ENCODE results near the gene TACC3.

TACC3 gene

DNA sequence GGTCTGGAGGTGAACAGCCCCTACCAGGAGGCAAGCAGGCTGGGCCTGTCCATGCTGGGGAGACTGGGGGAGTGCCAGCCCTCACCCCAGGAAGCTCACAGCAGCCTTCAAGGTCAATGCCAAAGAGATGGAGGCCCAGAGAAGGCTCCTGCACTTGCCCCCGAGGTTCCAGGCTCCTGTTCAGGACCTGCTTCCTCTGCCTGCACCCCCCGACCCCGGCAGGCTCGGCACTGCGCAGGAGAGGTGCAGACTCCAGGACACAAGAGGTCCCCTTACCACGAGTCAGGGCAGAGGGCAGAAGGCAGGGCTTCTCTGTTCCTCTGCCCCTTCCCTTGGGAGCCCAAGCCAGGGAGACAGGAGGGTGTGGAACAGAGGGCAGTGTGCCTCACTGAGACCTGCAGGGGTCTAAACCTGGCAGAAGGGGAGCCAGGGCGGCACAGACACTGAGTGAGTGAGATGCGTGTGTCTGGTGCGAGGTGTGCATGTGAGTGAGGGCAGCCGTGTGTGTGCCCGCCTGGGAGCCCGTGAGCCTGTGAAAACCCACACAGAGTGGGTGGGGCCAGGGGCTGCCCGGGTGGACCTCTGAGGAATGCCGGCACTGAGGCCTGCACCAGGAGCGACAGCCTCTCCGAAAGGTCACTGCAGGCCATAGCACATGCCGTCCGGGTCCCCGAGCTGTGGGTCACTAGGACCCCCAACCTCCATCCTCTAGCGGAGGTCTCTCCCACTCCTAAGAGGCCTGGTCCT, 41.1 kb downstream of the TACC3 start:
- no peak for DNase-seq

DNA sequence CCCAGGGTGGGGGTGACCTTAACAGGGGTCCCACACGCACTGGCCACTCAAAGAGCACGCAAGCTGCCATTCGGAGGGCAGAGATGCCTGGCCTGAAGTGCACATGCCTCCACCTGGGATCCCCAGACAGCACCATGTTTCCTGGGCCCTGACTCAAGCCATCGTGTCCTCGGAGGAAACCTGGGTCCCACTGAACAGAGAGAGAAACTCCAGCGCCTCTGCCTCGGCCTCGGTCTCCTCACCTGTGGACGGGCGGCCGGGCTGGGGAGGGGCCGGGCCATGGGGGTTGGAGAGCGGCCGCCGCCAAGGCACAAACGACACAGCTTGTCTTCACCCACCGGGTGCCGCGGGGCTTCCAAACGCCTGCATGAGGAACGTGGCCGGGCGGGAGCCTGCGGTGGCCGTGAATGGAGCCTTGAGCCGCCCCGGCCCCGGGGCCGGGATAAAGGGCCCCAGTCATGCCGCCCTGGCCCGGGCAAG, 41.8 kb downstream of the TACC3 start:
- no peak for DNase-seq

DNA sequence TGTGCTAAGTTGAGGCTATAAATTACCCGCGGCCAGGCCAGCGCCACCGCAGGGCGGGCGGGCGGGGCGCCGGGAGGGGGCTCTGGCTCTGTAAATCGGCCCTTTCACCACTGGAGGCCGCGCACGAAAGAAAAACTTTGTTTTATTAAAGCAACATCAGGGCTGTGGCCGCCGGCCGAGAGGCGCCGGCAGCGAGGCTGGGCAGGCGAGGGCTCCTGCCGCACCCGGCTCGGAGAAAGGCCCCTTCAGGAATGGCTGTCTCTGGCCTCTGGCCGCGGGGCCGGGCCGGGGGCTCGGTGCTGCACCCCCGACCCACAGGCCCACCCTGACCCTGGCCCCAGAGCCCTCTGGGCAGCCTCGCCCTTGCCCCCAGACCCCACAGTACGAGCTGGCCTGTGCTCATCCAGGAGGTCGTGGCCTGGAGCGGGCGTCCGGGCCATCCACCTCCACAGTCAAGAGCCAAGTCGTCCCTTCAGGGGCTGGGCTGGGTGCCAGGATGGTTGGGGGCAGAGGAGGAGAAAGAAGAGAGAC, 42.3 kb downstream of the TACC3 start:
- DNase-seq: no peak

DNA sequence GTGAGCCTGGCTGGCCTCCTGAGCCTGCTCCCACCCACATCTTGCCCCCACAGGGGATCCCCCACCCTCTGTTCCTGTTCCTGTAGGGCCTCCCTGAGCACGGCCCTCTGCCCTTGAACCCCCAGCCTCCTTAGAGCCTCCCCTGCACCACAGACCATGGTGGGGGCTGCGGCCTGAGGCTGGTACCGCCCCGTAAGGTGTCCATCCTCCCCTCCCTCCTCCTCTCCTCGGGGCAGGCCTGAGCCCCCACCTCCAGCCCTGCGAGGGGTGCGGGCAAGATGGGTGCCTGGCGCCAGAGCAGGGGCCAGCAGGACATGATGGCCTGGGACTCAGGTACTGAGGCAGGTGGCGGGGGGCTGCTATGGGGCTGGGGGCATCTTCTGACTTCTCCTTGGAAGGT, 43.3 kb downstream of the TACC3 start:
- no peak for DNase-seq

DNA sequence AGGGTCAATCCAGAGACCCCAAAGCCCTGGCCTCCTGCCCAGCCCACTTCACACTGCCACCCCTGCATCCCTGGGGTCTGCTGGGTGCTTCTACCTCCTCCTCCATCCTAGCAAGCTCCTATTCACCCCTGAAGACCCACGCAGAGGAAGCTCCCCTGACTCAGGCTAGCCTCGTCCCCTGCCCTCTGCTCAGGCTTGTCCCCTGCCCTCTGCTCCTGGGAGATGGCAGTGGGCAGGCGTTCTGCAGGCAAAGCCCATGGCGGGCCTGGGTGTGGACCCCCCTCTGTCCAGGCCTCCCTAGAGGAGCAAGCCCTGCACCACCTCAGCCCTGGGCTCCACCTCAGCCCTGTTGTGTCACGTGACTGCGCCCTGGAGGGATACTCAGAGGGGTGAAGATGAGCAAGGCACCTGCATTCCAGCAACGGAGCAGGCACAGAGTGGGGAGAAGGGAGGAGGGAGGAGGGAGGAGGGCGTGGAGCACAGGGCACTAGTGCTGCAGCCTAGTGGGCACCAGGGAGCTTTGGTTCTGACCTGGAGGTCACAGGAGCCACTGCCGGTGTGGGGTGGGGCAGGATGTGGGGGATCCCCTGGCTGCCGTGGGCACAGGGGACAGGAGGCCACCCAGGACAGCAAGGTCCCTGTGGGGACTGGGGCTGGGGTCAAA, 44.2 kb downstream of the TACC3 start:
- DNase-seq: no peak

DNA sequence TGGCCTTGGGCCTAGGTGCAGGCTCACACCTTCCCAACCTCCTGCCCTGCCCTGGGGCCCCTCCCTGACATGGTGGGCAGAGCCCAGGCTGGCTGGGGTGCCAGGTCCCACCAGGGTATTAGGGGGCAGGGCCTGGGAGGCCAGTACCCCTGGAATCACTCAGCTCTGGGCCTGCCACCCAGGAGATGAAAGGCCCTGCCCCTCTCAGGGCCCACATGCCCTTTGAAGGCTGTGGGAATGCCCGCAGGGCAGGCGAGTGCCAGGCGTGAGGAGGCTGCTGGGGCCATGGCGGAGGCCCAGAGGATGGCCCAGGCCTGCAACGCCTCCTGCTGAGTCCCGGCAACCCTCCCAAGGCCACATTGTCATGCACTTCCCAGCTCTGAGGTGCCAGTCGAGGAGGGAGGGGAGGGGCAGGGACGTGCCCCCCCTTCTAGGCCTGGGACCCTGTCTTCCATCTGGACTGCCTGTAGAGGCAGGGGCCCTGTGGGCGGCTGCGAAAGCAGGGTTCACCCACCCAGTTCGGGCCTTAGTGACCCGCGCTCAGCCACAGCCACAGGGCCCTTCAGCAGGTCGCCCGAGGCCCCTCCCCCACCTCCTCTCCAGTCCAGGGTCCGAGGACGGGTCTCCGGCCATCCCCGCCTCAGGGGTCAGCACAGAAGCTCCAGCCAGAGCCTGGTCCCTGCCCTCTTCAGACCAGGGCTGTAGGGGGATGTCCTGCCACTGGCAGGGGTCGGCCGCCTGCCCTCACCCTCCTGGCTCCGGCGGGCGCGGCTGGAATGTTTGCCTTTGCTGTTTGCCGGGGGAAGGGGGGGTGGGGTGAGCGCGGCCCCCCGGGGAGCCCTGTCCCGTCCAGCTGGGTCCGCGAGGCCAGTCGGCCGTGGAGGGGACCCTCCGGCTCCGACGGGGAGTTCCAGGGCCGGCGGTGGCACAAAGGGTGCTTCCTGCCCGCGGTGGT, 45.1 kb downstream of the TACC3 start:
- no peak for DNase-seq

DNA sequence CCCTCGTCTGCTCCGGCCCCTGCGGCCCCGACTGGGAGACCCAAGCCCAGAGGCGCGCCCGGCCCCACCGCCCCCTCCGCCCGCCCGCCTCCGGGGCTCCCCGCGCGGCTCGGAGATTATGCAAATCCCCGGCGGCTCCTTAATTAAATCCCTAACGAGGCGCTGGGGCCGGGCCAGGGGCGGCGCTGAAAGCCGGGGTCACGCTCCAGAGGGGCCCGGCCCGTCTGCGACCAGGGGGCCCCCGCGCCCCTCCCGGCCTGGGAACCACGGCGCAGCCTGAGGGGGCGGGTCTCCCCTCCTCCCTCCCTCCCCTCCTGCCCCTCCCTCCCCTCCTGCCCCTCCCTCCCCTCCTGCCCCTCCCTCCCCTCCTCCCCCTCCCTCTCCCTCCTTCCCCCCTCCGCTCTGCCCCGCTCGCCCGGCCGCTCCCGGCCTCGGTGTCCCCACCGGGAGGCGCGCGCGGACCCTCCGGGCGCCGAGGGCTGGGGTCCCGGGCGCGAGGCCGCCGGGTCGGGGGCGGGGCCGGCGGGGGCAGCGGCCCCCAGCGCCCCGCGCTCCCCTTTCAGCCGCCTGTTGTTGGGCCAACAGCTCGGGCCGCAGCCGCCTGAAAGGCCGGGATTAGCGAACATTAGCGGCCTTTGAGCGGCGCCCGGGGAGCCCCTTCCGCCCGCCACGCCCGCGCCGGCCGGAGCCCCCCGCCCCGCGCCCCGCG, 45.9 kb downstream of the TACC3 start:
- DNase-seq: no peak

DNA sequence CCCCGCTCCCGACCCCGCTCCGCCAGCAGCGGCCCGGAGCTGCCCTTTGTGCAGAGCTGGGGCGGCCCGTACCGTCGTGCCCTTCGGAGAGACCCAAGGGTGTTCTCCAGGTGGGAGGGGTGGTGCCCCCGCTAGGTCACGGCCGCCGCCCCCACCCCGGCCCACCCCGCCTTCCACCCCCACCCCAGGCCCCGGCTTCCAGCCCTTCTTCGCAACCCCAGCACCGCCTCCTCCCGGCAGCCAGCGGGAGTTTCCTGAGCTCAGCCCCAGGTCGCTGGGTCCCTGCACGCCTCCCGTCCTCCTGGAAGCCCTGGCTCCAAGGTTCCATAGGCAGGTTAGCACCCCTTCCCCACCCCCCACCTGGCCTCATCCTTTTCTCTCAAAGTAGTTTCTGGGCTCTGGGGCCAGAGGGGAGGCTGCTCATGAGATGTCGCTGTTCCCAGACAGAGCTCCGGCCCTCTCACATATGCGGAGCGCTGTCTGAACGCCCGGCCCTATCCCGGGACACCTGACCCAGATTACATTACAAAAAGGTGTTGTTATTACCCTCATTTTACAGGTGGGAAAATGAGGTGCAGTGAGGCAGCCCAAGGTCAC, 46.5 kb downstream of the TACC3 start:
- DNase-seq: no peak

DNA sequence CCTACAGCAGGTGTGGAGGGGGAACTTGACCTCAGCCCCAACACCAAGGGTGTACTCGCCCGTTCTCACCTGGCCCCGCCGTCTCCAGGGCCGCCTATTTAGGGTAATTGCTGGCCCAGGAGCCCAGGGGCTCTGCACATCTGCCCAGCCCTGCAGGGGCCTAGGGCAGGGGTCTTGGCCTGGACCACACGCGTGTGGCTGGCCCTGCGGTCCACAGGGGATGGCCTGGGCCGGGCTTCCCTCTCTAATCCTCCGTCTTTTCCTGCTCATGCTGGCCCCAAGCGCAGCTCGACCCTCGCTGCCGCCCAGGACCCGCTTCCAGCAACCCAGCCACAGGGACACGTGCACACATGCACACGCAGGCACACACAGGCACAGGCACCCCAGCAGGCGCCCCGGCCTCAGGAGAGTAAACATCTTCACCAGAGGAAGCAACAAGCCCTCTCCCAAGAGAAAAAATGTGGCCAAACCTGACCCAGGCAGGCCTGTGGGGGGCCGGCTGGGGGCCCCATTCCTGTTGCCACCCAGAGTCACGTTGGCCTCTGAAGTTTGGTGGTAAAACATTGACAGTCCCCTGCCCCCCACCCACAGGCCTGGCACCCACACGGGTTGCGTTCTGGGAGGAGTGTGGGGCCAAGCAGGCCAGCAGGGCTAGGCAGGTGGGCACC, 47.2 kb downstream of the TACC3 start:
- DNase-seq: no peak

DNA sequence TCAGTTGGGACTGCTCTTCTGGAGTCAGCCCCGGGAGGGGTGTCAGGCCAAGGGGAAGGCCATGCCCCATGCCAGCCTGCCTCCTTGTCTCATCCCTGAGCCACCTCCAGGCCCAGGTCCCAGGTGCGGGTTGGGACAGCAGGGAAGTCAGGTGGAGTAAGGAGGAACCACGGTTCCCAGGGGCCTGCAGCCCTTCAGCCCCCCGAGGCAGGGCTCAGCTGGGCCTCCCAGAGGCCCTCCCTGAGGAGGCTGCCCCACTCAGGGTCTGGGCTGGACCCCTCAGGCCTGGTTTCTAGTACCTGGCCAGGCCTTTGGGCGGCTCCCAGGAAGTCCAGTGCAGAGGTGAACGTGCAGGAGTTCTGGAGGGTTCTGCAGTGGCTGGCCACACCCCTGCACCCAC, 48.4 kb downstream of the TACC3 start:
- no peak for DNase-seq

DNA sequence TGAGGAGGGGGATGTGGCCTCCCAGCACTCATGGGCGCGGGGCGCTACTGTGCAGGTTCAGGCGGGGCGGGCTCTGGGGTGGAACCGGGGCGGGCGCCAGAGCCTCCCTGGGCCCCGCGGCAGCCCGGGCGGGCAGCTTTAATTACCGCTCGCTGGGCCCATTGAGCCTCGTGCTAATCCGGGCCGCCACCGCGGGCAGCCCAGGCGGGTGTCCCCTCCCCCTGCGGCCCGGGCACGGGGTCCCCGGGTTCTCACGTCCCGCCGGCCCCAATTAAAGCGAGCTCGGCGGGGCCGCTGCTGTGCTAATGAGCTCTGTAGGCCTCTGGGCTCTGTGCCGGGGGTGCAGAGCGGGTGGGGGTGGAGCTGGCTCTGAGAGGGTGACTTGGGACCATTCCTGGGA, 48.9 kb downstream of the TACC3 start:
- no peak for DNase-seq

DNA sequence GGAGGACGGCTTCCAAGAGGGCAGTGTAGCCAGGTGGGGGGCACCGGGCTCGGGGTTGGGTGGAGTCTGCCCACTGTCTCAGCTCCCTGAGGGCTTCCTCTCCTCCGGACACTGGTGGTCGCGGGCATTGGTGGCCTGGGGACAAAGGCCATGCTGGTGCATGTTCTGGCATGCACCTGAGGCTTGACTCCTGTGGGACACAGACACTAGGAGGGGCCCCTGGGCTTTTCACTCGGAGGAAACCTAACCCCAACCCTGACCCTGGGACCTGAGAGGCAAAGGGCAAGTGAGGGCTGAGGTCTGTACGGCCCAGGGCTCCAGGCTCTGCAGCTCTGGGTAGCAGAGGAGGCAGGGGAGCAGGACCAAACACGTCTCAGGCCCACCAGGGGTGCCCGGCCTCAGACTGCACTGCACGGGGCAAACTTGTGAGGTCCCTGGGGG, 49.5 kb downstream of the TACC3 start:
- DNase-seq: no peak

DNA sequence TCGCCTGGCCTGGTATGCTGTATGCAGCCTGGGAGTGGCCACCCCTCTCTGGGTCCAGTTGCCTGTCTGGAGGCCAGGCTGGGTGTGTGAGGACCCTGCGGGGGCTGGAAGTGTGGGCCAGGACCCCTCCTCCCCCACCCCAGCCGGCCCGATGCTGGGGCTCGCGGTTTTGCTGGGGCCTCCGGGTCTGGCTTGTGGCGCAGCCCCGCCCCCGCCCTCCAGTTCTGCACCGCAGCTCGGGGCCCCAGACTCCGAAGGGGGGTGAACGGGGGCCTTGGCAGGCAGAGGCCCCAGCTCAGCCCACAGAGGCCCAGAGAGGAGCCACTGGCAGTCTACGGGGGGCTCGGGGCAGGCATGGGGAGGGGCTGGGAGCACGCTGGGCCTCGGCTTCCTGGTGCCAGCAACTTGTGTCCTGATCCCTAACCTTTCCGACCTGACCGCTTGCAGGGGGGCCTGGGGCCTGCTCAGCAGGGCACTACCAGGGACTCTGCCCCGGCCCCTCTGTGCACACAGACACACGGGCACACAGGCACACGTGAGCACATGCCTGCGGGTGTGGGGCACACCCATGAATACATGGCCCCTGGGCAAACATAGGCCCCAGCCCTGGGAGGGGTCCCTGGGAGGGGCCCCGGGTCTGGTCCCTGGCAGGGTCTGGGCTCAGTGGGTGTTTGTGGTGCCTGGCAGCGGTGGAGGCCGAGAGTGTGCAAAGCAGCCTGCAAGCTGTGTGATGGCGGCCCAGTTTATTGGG, 50.4 kb downstream of the TACC3 start:
- no peak for DNase-seq

DNA sequence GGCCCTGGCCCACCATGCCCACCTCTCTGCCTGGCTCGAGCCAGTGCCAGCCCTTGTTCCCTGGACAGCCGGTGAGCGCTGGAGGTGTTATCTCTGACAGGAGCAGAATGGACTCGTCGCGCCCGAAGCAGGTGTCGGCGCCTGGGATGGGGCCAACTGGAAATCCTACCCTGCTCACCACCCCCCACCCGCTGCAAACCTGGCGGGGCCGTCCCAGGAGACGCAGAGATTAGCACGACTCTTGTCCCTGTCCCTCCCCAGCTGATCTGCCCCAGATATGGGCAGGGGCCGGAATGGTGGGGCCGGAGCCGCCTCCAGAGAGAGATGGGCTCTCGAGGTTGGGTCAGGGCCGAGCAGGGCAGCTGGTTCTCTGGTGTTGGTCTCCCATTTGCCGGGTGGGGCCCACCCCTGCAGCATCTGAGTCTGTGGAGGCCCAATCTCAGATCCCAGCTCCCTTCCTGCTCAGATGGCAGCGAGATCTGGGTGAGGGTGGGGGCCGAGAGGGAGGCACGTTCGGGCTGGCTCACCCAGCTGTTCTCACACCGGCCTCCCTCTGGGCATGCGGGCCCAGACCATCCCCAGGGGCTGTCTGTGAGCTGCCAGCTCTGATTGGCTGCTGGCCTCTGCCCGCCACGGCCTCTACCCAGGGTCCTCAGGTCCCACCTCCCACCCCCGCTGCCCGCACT, 51.7 kb downstream of the TACC3 start:
- no peak for DNase-seq

DNA sequence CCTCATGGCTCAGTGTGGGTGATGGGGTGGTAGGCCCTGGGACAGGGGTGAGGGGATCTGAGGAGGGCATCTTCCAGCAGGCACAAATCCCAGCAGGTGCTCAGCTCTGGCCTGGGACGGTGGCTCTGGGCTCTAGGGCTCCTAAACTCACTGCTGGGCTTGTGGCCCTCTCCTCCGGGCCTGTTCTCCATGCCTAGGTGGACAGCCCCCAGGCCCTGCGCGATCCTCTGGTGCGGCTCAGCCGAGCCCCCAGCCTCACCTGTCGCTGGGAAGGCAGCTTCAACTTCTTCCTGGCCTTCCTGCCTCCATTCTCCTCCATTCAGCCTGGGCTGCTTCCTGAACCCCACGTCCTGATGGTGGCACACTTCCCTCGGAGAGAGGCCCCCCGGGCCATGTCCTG, 52.4 kb downstream of the TACC3 start:
- DNase-seq: no peak

DNA sequence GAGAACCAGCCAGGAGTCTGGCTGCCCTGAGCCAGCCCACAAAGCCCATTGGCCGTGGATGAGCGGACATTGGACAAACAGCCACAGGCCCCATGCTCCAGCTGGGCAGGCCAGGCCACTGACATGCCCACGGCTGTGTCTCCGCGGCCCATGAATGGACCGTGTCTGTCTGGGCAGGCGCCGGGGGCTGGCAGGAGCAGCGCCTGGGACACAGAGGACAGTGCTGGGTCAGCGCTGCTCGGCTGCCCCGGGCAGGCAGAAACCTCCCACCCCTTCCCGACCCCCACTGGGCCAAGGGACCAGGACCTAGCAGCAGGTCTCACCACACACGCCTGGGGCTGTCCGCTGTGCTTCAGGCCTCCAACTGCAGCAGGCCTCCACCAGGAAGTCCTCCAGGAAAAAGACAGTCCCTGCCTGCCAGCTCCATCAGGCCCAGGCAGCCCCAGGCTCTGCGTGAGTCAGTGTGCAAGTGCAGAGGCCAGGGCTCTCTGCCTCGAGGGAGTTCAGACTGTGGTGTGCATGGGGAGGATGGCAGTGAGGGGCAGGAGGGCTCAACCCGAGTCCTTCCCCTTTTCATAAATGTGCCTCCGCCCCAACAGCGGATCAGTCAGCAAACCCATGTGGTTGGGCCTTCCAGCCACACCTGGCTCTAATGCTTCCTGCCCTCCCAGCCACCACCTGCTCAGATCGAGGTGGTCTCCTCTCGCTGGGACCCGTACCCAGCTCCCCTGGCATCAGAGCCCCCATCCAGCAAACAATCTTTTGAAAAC, 54.6 kb downstream of the TACC3 start:
- no peak for DNase-seq

DNA sequence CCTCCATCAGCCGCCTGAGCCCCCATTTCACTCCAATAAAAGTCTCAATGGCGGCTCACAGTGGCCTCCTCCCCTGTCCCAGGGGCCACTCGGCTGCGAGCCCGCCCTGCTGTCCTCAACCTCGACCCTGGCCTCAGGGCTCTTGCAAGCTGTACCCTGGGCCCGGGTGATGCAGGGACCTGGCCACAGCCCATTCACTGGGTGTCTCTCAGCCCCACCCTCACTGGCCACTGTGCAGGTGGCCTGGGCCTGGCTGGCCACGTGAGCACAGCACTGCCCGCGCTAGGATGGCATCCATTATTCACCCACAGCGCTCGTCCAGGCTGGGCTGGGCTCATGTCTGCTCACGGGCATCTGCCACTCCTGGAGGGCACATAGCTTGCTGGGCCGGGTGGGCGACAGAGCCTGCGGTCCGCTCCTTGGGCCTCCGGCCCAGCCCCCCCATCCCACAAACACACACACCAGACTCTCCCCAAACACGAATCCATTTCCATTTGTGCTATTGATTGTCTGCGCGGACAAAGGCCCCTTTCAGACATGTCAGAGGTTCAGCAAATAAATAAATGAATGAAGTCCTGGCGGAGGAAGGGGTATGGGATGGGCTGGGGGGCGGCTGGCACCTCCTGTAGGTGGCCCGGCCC, 55.3 kb downstream of the TACC3 start:
- no peak for DNase-seq

DNA sequence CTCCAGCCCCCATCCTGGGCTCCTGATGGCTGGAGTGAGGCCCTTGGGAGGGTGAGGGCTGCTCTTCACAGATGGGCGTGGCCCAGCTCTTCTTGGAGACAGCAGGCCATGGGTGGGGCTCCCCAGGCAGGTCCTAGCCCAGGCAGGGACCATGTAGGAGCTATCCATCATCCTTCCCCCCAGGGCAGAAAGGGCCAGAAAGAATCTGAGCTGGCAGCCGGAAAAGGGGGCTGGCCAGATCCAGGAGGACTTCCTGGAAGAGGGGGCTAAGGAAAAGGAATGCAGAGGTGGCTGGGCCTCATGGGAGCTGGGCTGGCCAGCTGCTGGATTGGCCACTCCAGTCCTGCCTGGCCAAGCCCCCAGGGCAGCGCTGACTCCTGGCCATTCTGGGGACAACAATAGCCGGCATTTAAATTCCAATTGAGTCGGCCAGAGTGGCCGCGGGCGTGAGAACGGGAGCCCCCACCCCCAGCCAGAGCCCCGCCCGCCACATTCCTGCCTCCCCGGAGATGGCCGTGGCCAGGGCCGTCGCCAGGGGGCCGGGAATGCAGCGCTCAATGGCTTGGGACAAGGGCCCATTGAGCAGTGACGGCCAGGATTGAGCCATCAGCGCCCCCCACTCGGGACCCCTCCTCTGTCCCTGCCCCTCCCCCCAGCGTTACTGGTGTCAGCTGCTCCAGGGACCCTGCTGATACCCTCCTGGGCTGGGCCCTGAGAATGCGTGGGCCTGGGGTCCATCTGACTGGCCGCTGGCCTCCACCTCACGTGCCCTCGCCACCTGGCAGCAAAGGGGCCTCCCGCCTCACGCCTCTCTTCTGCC, 56.7 kb downstream of the TACC3 start:
- DNase-seq: no peak

Measured in activated CD4-positive, alpha-beta T cell treated with anti-CD3 and anti-CD28 coated beads, Interleukin-2, Interleukin-6, amounts not matched to agents 100 ng/mL and 50 ng/mL, durations not matched to agents 16 hours and 8 hours (primary cell).